HG02588 (cell line): Measurements from ENCODE around the gene PEMT.

Experiments
- ATAC-seq: cut with Tn5 transposase; IDR thresholded peaks from one replicate; pipeline ENCODE4 v1.9.1; 2021; ENCODE audit warnings: mild to moderate bottlenecking, moderate library complexity; ENCODE audit not compliant: unreplicated experiment

The PEMT gene

GRCh38 chr17:17516941-17517720 lies 74.4 kb downstream of the PEMT start:
- no peak for ATAC-seq

- no peak for ATAC-seq
These were observed 75.3 kb downstream of the PEMT start for GRCh38 chr17:17515934-17516930.

- ATAC-seq, result no peak
These were observed 76.2 kb downstream of the PEMT start for GRCh38 chr17:17514993-17515933.

- ATAC-seq, result no peak
These were observed 77.0 kb downstream of the PEMT start for GRCh38 chr17:17514361-17514992.

- ATAC-seq, result no peak
These were observed 77.9 kb downstream of the PEMT start for GRCh38 chr17:17513626-17514025.

GRCh38 chr17:17512866-17513265 lies 78.6 kb downstream of the PEMT start:
- ATAC-seq, result no peak

GRCh38 chr17:17511881-17512858 lies 79.3 kb downstream of the PEMT start:
- no peak for ATAC-seq

- no peak for ATAC-seq
These were observed 80.2 kb downstream of the PEMT start for GRCh38 chr17:17511293-17511741.

GRCh38 chr17:17510456-17511292 lies 80.8 kb downstream of the PEMT start:
- no peak for ATAC-seq

- ATAC-seq, result no peak
These were observed 81.7 kb downstream of the PEMT start for GRCh38 chr17:17509601-17510425.

- no peak for ATAC-seq
These were observed 82.6 kb downstream of the PEMT start for GRCh38 chr17:17508646-17509591.

- no peak for ATAC-seq
These were observed 83.4 kb downstream of the PEMT start for GRCh38 chr17:17508019-17508535.

GRCh38 chr17:17507465-17508011 lies 84.0 kb downstream of the PEMT start:
- no peak for ATAC-seq

GRCh38 chr17:17506893-17507464 lies 84.5 kb downstream of the PEMT start:
- ATAC-seq, result no peak

GRCh38 chr17:17506181-17506741 lies 85.2 kb downstream of the PEMT start:
- no peak for ATAC-seq
